ENCODE data around the gene RNF121.

GRCh38 chr11:71996946-71997345, 68.1 kb downstream of the RNF121 start:
- TF ChIP-seq TARDBP (IDR thresholded peaks at IDR 0.05), result no peak
- TF ChIP-seq HDGF (IDR thresholded peaks at IDR 0.05; ENCODE audit: borderline replicate concordance), result no peak
- no peak for TF ChIP-seq ZNF384 (IDR thresholded peaks at IDR 0.05)
- TF ChIP-seq LEF1 (IDR thresholded peaks at IDR 0.05; ENCODE audit: borderline replicate concordance), result no peak
- no peak for TF ChIP-seq FOXM1 (IDR thresholded peaks at IDR 0.05; ENCODE audit: borderline replicate concordance)
- TF ChIP-seq PKNOX1 (IDR thresholded peaks at IDR 0.05), result no peak
- no peak for TF ChIP-seq ARNT (IDR thresholded peaks at IDR 0.05)

Measured in HEK293T (cell line).